Fibroblast of lung (primary cell): ENCODE data around the gene ANKRD16. TPM values are rescaled to one million over a fixed set of nuclear protein-coding genes. Genes with fewer than 3 reads are reported as not detected.

Source experiments
- DNase-seq, 2 donors: peaks; one replicate each; pipeline versions ENCODE4 v3.0.0 to v3.0.0-alpha.2; 2010; ENCODE audit warnings: low read depth in 2 of 2
- H2AFZ ChIP-seq: 2 replicates; pipeline ENCODE4 v1.5.1; 2012; ENCODE audit warnings: low read length, control low read depth, inconsistent platforms
- H3K27ac ChIP-seq: 2 replicates; pipeline ENCODE4 v1.5.1; 2011; ENCODE audit warnings: low read length, control low read depth; ENCODE audit not compliant: insufficient read depth
- H3K27me3 ChIP-seq: 2 replicates; pipeline ENCODE4 v1.5.1; 2011; ENCODE audit warnings: mild to moderate bottlenecking, low read length; ENCODE audit not compliant: control insufficient read depth, insufficient read depth
- H3K36me3 ChIP-seq: 2 replicates; pipeline ENCODE4 v1.5.1; 2011; ENCODE audit warnings: low read length; ENCODE audit not compliant: control insufficient read depth, insufficient read depth
- H3K4me1 ChIP-seq: 2 replicates; pipeline ENCODE4 v1.5.1; 2011; ENCODE audit warnings: low read length; ENCODE audit not compliant: control insufficient read depth, insufficient read depth; ENCODE audit errors: extremely low read depth
- H3K4me2 ChIP-seq: 2 replicates; pipeline ENCODE4 v1.5.1; 2011; ENCODE audit warnings: low read length, control low read depth; ENCODE audit not compliant: insufficient read depth; ENCODE audit errors: extremely low read depth
- H3K4me3 ChIP-seq, 4 experiments: fragments of 200-600 bp in 1 of 4; sonication (generic) in 1 of 4; replicated peaks in 1 of 4; 2 replicates each; pipeline ENCODE4 v1.5.1; 2011 to 2016; ENCODE audit warnings: low read length in 4 of 4, low read depth in 3 of 4, mild to moderate bottlenecking in 3 of 4, control low read depth in 2 of 4, inconsistent platforms in 1 of 4, mixed read lengths in 1 of 4; ENCODE audit not compliant: insufficient read depth in 1 of 4; ENCODE audit errors: control extremely low read depth in 1 of 4
- H3K79me2 ChIP-seq: 2 replicates; pipeline ENCODE4 v1.5.1; 2012; ENCODE audit warnings: mild to moderate bottlenecking, low read length, inconsistent platforms; ENCODE audit not compliant: control insufficient read depth, insufficient read depth
- H3K9ac ChIP-seq: 2 replicates; pipeline ENCODE4 v1.5.1; 2011; ENCODE audit warnings: mild to moderate bottlenecking, low read length, control low read depth; ENCODE audit not compliant: insufficient read depth
- H3K9me3 ChIP-seq: 2 replicates; pipeline ENCODE4 v1.5.1; 2012; ENCODE audit warnings: low read depth, low read length; ENCODE audit not compliant: control insufficient read depth, insufficient read depth
- H4K20me1 ChIP-seq: 2 replicates; pipeline ENCODE4 v1.5.1; 2011; ENCODE audit warnings: low read length; ENCODE audit not compliant: control insufficient read depth, insufficient read depth; ENCODE audit errors: extremely low read depth
- EZH2 ChIP-seq: IDR thresholded peaks from 2 replicates; pipeline ENCODE4 v1.5.1; 2012; ENCODE audit warnings: low read length, control low read depth, mild to moderate bottlenecking; ENCODE audit errors: missing control alignments
- polyA plus RNA-seq, 2 donors: library from polyadenylated mRNA; depleted of rRNA in 1 of 2; stranded (reverse) in 1 of 2; unstranded in 1 of 2; fragments of >200 nt; gene quantifications; 2 replicates each; pipeline ENCODE4 v1.2.1, GENCODE V29; 2011 to 2012; ENCODE audit warnings: missing spikeins in 1 of 2
- total RNA-seq: library from RNA; depleted of rRNA; stranded (reverse); fragments of >200 nt; gene quantifications from 2 replicates; pipeline ENCODE4 v1.2.1, GENCODE V29; 2014
- TF ChIP-seq, protein P1 (sequence below), 2 donors: IDR thresholded peaks in 1 of 2; conservative IDR thresholded peaks in 1 of 2; 1 replicate in 1 of 2; 2 replicates in 1 of 2; pipeline ENCODE4 v1.5.1; 2011 to 2012; ENCODE audit warnings: low read length in 2 of 2, control low read depth in 1 of 2, inconsistent platforms in 1 of 2, low read depth in 1 of 2, mild to moderate bottlenecking in 1 of 2

The ANKRD16 gene
- total and polyA plus RNA-seq, 2 donors (not counting 1 experiment from before 2014, with no cell fraction given), result 4.0 to 9.9 TPM

GRCh38 chr10:5830629-5831445, 58.9 kb downstream of the ANKRD16 start:
- Histone ChIP-seq H3K27me3 (no peaks in the 10 kb centered on the region), H3K36me3 (no peaks in the 10 kb centered on the region), H3K4me3 (no peak overlapping the region), H3K27ac (no peak overlapping the region), H3K4me1 (no peaks in the 10 kb centered on the region), H2AFZ (no peak overlapping the region), H3K9me3 (no peaks in the 10 kb centered on the region), H3K79me2 (no peaks in the 10 kb centered on the region), H4K20me1 (no peaks in the 10 kb centered on the region), H3K9ac (no peak overlapping the region), H3K4me2 (no peak overlapping the region)
- no peak for DNase-seq
- TF ChIP-seq, protein P1, sequence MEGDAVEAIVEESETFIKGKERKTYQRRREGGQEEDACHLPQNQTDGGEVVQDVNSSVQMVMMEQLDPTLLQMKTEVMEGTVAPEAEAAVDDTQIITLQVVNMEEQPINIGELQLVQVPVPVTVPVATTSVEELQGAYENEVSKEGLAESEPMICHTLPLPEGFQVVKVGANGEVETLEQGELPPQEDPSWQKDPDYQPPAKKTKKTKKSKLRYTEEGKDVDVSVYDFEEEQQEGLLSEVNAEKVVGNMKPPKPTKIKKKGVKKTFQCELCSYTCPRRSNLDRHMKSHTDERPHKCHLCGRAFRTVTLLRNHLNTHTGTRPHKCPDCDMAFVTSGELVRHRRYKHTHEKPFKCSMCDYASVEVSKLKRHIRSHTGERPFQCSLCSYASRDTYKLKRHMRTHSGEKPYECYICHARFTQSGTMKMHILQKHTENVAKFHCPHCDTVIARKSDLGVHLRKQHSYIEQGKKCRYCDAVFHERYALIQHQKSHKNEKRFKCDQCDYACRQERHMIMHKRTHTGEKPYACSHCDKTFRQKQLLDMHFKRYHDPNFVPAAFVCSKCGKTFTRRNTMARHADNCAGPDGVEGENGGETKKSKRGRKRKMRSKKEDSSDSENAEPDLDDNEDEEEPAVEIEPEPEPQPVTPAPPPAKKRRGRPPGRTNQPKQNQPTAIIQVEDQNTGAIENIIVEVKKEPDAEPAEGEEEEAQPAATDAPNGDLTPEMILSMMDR (conservative IDR thresholded peaks at IDR 0.05 in 1 of 2, IDR thresholded peaks at IDR 0.05 in 1 of 2; ENCODE audit: low read depth in 1 of 2, low read length in 2 of 2), result no peak
- TF ChIP-seq EZH2, result no peak

GRCh38 chr10:5829267-5829666, 60.4 kb downstream of the ANKRD16 start:
- Histone ChIP-seq H3K9me3 (no peaks in the 10 kb centered on the region), H4K20me1 (no peaks in the 10 kb centered on the region), H3K4me2 (no peak overlapping the region), H3K27ac (no peak overlapping the region), H3K4me1 (no peaks in the 10 kb centered on the region), H3K36me3 (no peaks in the 10 kb centered on the region), H3K9ac (no peak overlapping the region), H3K27me3 (no peaks in the 10 kb centered on the region), H2AFZ (no peak overlapping the region), H3K4me3 (no peak overlapping the region), H3K79me2 (no peaks in the 10 kb centered on the region)
- no peak for DNase-seq
- TF ChIP-seq, protein P1 (conservative IDR thresholded peaks at IDR 0.05 in 1 of 2, IDR thresholded peaks at IDR 0.05 in 1 of 2; ENCODE audit: low read depth in 1 of 2, low read length in 2 of 2), result no peak
- TF ChIP-seq EZH2, result no peak

DNA sequence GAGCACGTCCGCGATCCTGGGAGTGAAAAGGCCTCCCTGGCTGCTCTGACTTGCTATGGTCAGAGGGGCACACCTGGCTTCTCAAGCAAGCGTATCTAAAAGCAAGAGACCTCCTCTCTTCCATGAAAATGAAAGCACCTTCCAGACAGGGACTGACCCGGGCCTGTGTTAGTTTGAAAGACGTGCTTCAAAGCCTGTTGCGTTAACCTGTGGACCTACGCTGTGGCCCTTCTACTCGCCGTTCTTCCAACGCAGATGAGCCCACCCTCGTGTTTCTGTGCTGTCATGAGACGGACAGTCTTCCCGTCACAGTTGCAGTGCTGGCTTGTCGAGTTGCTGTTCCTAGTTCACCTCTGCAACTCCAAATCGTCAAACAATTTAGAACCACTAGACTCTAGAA, 61.0 kb downstream of the ANKRD16 start:
- Histone ChIP-seq H3K27ac (no peak overlapping the region), H3K4me1 (no peaks in the 10 kb centered on the region), H3K36me3 (no peaks in the 10 kb centered on the region), H3K79me2 (no peaks in the 10 kb centered on the region), H4K20me1 (no peaks in the 10 kb centered on the region), H2AFZ (no peak overlapping the region), H3K9me3 (no peaks in the 10 kb centered on the region), H3K9ac (no peak overlapping the region), H3K27me3 (no peaks in the 10 kb centered on the region), H3K4me3 (no peak overlapping the region), H3K4me2 (no peak overlapping the region)
- no peak for DNase-seq
- TF ChIP-seq, protein P1 (conservative IDR thresholded peaks at IDR 0.05 in 1 of 2, IDR thresholded peaks at IDR 0.05 in 1 of 2; ENCODE audit: low read depth in 1 of 2, low read length in 2 of 2), result no peak
- TF ChIP-seq EZH2, result no peak
